Medulla oblongata (tissue), 1 donor: ENCODE measurements around the gene NEUROG1.
"Not testable (repeated sequence)": the region's sequence is repeated elsewhere in the genome, so short reads cannot be mapped to it uniquely, and the experiment has no call there.

Experiments
- DNase-seq: peaks from one replicate; pipeline ENCODE4 v3.0.0-alpha.2; 2015; ENCODE audit errors: extremely low spot score

Gene NEUROG1

GRCh38 chr5:135537271-135537670, 1.5 kb upstream of the NEUROG1 start:
- no peak for DNase-seq

GRCh38 chr5:135535420-135535819, 344 bp downstream of the NEUROG1 start:
- DNase-seq, result no peak

- no peak for DNase-seq
These were observed 950 bp downstream of the NEUROG1 start for GRCh38 chr5:135534609-135535419.

GRCh38 chr5:135533794-135534193, 2.0 kb downstream of the NEUROG1 start:
- no peak for DNase-seq

GRCh38 chr5:135533334-135533733, 2.4 kb downstream of the NEUROG1 start:
- no peak for DNase-seq

GRCh38 chr5:135529576-135529975, 6.2 kb downstream of the NEUROG1 start:
- DNase-seq, result not testable (repeated sequence)

- no peak for DNase-seq
These were observed 8.8 kb downstream of the NEUROG1 start for GRCh38 chr5:135526924-135527323.

GRCh38 chr5:135521964-135522363, 13.8 kb downstream of the NEUROG1 start:
- no peak for DNase-seq

GRCh38 chr5:135517631-135518030, 18.1 kb downstream of the NEUROG1 start:
- no peak for DNase-seq

- DNase-seq, result no peak
These were observed 21.6 kb downstream of the NEUROG1 start for GRCh38 chr5:135514116-135514515.

- DNase-seq, result no peak
These were observed 23.8 kb downstream of the NEUROG1 start for GRCh38 chr5:135511761-135512575.

GRCh38 chr5:135509995-135510394, 25.8 kb downstream of the NEUROG1 start:
- no peak for DNase-seq

- no peak for DNase-seq
These were observed 27.2 kb downstream of the NEUROG1 start for GRCh38 chr5:135508496-135509005.

GRCh38 chr5:135505973-135506372, 29.8 kb downstream of the NEUROG1 start:
- no peak for DNase-seq

- DNase-seq, result no peak
These were observed 31.4 kb downstream of the NEUROG1 start for GRCh38 chr5:135504376-135504775.

GRCh38 chr5:135503871-135504270, 31.9 kb downstream of the NEUROG1 start:
- DNase-seq, result no peak

GRCh38 chr5:135502836-135503520, 32.8 kb downstream of the NEUROG1 start:
- no peak for DNase-seq

- no peak for DNase-seq
These were observed 33.8 kb downstream of the NEUROG1 start for GRCh38 chr5:135501965-135502364.

GRCh38 chr5:135498637-135498995, 37.1 kb downstream of the NEUROG1 start:
- no peak for DNase-seq

GRCh38 chr5:135497971-135498636, 37.7 kb downstream of the NEUROG1 start:
- no peak for DNase-seq

- not testable (repeated sequence) for DNase-seq
These were observed 40.2 kb downstream of the NEUROG1 start for GRCh38 chr5:135495531-135495930.

GRCh38 chr5:135494196-135494595, 41.6 kb downstream of the NEUROG1 start:
- DNase-seq, result no peak
